Anterior cingulate cortex (tissue), 58 donors: ENCODE results near the gene BRPF1.

ENCODE experiments used
- DNase-seq, 58 donors: peaks; one replicate each; lab custom pipeline; 2025; lab: John Stamatoyannopoulos, UW

Gene BRPF1

GRCh38 chr3:9782770-9783169 lies 51.2 kb downstream of the BRPF1 start:
- DNase-seq: no peak

- DNase-seq: peak in 17 of 58 donors; percentile 23 to 71 (median 40)
These were observed 52.4 kb downstream of the BRPF1 start for GRCh38 chr3:9783954-9784353.

GRCh38 chr3:9784965-9785364 lies 53.4 kb downstream of the BRPF1 start:
- no peak for DNase-seq

GRCh38 chr3:9785602-9786001 lies 54.1 kb downstream of the BRPF1 start:
- no peak for DNase-seq

GRCh38 chr3:9786209-9786739 lies 54.7 kb downstream of the BRPF1 start:
- DNase-seq: no peak

- DNase-seq: no peak
These were observed 55.5 kb downstream of the BRPF1 start for GRCh38 chr3:9786825-9787669.

- DNase-seq: no peak
These were observed 56.2 kb downstream of the BRPF1 start for GRCh38 chr3:9787714-9788113.

GRCh38 chr3:9791127-9791526 lies 59.6 kb downstream of the BRPF1 start:
- DNase-seq: no peak

- DNase-seq: no peak
These were observed 60.4 kb downstream of the BRPF1 start for GRCh38 chr3:9791790-9792404.

GRCh38 chr3:9792405-9793160 lies 61.0 kb downstream of the BRPF1 start, which contains the start of the genes ARPC4 and TADA3:
ARPC4 (plus strand) TSS chr3:9793082; CDS start chr3:9793122, 40 bp downstream.
TADA3 (minus strand) TSS chr3:9792473; CDS start chr3:9791466, 1,007 bp downstream.
- DNase-seq: peak; percentile 79 to 98 (median 93)

- DNase-seq: peak in 1 of 58 donors; percentile 14
These were observed 61.7 kb downstream of the BRPF1 start for GRCh38 chr3:9793161-9793781.

GRCh38 chr3:9794400-9794799 lies 62.9 kb downstream of the BRPF1 start:
- no peak for DNase-seq

GRCh38 chr3:9795207-9795606 lies 63.7 kb downstream of the BRPF1 start:
- DNase-seq: no peak

GRCh38 chr3:9797196-9797945 lies 65.8 kb downstream of the BRPF1 start:
- no peak for DNase-seq
